PC-9 (cell line): Measurements from ENCODE around the gene RBM10. TPM values are rescaled to one million over a fixed set of nuclear protein-coding genes. Genes with fewer than 3 reads are reported as not detected.

ENCODE experiments used
- BruUV-seq: library from RNA; stranded (reverse); fragments of 400-500 nt; replicated peaks from 2 replicates; lab custom pipeline; 2021; lab: Mats Ljungman, UMichigan
- CTCF ChIA-PET: fragments of 300-600 bp; sonication (Branson Sonifier 250); formaldehyde crosslinking; loops from one replicate; lab custom pipeline; 2022; ENCODE audit warnings: antibody characterized with exemption; lab: Charles Lee
- POLR2A ChIA-PET: fragments of 300-600 bp; sonication (Branson Sonifier 250); formaldehyde crosslinking; loops from one replicate; lab custom pipeline; 2022; ENCODE audit warnings: antibody characterized with exemption; ENCODE audit not compliant: unreplicated experiment; lab: Charles Lee
- DNase-seq, 2 experiments: peaks; one replicate each; pipeline versions ENCODE4 v3.0.0 to v3.0.0-alpha.2; 2015 to 2022; ENCODE audit warnings: mixed read lengths in 1 of 2
- H2AFZ ChIP-seq: fragments of 200-600 bp; sonication (generic); 2 replicates; pipeline ENCODE4 v1.8.1; 2017; ENCODE audit warnings: antibody characterized with exemption
- H3F3A ChIP-seq: fragments of 200-600 bp; sonication (generic); 2 replicates; pipeline ENCODE4 v1.8.1; 2017; ENCODE audit warnings: antibody characterized with exemption, mild to moderate bottlenecking, low read depth; ENCODE audit not compliant: insufficient read depth
- H3K27ac ChIP-seq: fragments of 200-600 bp; sonication (generic); 2 replicates; pipeline ENCODE4 v1.6.1; 2016; ENCODE audit warnings: mixed run types
- H3K27me3 ChIP-seq: fragments of 200-600 bp; sonication (generic); 2 replicates; pipeline ENCODE4 v1.6.1; 2016; ENCODE audit warnings: low read depth, mixed run types; ENCODE audit not compliant: insufficient read depth
- H3K36me3 ChIP-seq: fragments of 200-600 bp; sonication (generic); 2 replicates; pipeline ENCODE4 v1.6.1; 2016; ENCODE audit warnings: low read depth, mixed run types
- H3K4me1 ChIP-seq: fragments of 200-600 bp; sonication (generic); replicated peaks from 2 replicates; pipeline ENCODE4 v1.6.1; 2016; ENCODE audit warnings: mixed run types; ENCODE audit not compliant: insufficient read depth
- H3K4me2 ChIP-seq: fragments of 200-600 bp; sonication (generic); 2 replicates; pipeline ENCODE4 v1.6.1; 2017; ENCODE audit warnings: mixed run types
- H3K4me3 ChIP-seq: fragments of 200-600 bp; sonication (generic); 2 replicates; pipeline ENCODE4 v1.6.1; 2016; ENCODE audit warnings: mixed run types
- H3K79me2 ChIP-seq: fragments of 200-600 bp; sonication (generic); 2 replicates; pipeline ENCODE4 v1.6.1; 2017; ENCODE audit warnings: low read depth, mixed run types
- H3K9me2 ChIP-seq: fragments of 200-600 bp; sonication (generic); 2 replicates; pipeline ENCODE4 v1.8.1; 2017; ENCODE audit warnings: mild to moderate bottlenecking; ENCODE audit not compliant: insufficient read depth
- H3K9me3 ChIP-seq: fragments of 200-600 bp; sonication (generic); 2 replicates; pipeline ENCODE4 v1.8.1; 2016; ENCODE audit warnings: low read depth; ENCODE audit not compliant: insufficient read depth
- H4K20me1 ChIP-seq: fragments of 200-600 bp; sonication (generic); 2 replicates; pipeline ENCODE4 v1.8.1; 2017; ENCODE audit not compliant: insufficient read depth
- CTCF ChIP-seq: fragments of 200-600 bp; sonication (generic); conservative IDR thresholded peaks from 2 replicates; pipeline ENCODE4 v1.6.1; 2017; ENCODE audit warnings: mixed run types, antibody characterized with exemption, mild to moderate bottlenecking, moderate library complexity
- EZH2 ChIP-seq: fragments of 200-600 bp; sonication (generic); IDR thresholded peaks from 2 replicates; pipeline ENCODE4 v1.8.0; 2017; ENCODE audit warnings: antibody characterized with exemption, low read depth
- intact Hi-C: fragments of 100-400 bp; cut with micrococcal nuclease; formaldehyde crosslinking; loops from one replicate; pipeline ENCODE4 v1.10.0; 2022; ENCODE audit not compliant: unreplicated experiment
- total RNA-seq: library from RNA; stranded (reverse); gene quantifications from 2 replicates; pipeline ENCODE4 v1.2.3, GENCODE V29; 2021

Gene RBM10
- total RNA-seq, 1 experiment from 2014 or later: 34.8 TPM

GRCh38 chrX:47221756-47222155 is 76.7 kb downstream of the RBM10 start:
- no TSS peak for BruUV-seq
- H3K9me2 ChIP-seq: no peaks in the 10 kb centered on the region
- ChIA-PET POLR2A (no interaction called here), CTCF (no interaction called here)
- H2AFZ ChIP-seq: no peak overlapping the region
- no peaks in the 10 kb centered on the region for H3K36me3 ChIP-seq
- H3F3A ChIP-seq: peaks cover 5% of the 10 kb centered on the region
- peaks cover 4% of the 10 kb centered on the region for H4K20me1 ChIP-seq
- TF ChIP-seq EZH2: no peak
- TF ChIP-seq CTCF: no peak
- H3K79me2 ChIP-seq: peaks cover 28% of the 10 kb centered on the region
- H3K4me1 ChIP-seq: peaks cover 2% of the 10 kb centered on the region
- no peak for DNase-seq
- intact Hi-C loops: no loop called here
- H3K4me2 ChIP-seq: no peak overlapping the region
- no peaks in the 10 kb centered on the region for H3K9me3 ChIP-seq
- H3K27ac ChIP-seq: no peak overlapping the region
- no peaks in the 10 kb centered on the region for H3K27me3 ChIP-seq
- no peak overlapping the region for H3K4me3 ChIP-seq

GRCh38 chrX:47222751-47223350 is 77.8 kb downstream of the RBM10 start:
- DNase-seq: no peak
- intact Hi-C loops: no loop called here
- Histone ChIP-seq H2AFZ (no peak overlapping the region), H3K4me1 (no peaks in the 10 kb centered on the region), H3K27me3 (no peaks in the 10 kb centered on the region), H3K79me2 (peaks cover 28% of the 10 kb centered on the region), H3K4me2 (no peak overlapping the region), H3K27ac (no peak overlapping the region), H3K9me2 (no peaks in the 10 kb centered on the region), H3F3A (no peaks in the 10 kb centered on the region), H3K36me3 (no peaks in the 10 kb centered on the region), H3K9me3 (no peaks in the 10 kb centered on the region), H4K20me1 (peaks cover 4% of the 10 kb centered on the region), H3K4me3 (no peak overlapping the region)
- POLR2A ChIA-PET: interaction anchor here (0.6 kb wide), 1 partner anchor 15 kb away, joined by 4 read pairs; no protein-coding TSS in a partner anchor
- BruUV-seq: no TSS peak
- TF ChIP-seq EZH2 (no peak), CTCF (no peak)
- CTCF ChIA-PET: no interaction called here

- POLR2A ChIA-PET: no interaction called here
- Histone ChIP-seq H3K9me2 (no peaks in the 10 kb centered on the region), H2AFZ (no peak overlapping the region), H3K27me3 (no peaks in the 10 kb centered on the region), H3K36me3 (no peaks in the 10 kb centered on the region), H3K4me1 (no peaks in the 10 kb centered on the region), H3K27ac (no peak overlapping the region), H3K79me2 (peaks cover 28% of the 10 kb centered on the region), H3K4me3 (no peak overlapping the region), H3K4me2 (no peak overlapping the region), H4K20me1 (peaks cover 4% of the 10 kb centered on the region), H3K9me3 (no peaks in the 10 kb centered on the region), H3F3A (no peaks in the 10 kb centered on the region)
- no peak for DNase-seq
- intact Hi-C loops: no loop called here
- TF ChIP-seq EZH2 (no peak), CTCF (no peak)
- CTCF ChIA-PET: no interaction called here
- no TSS peak for BruUV-seq
Measured at GRCh38 chrX:47223476-47224250, 78.6 kb downstream of the RBM10 start.
